GM18508 (cell line): ENCODE results near the gene RTCA.

ENCODE experiments used
- ATAC-seq: cut with Tn5 transposase; IDR thresholded peaks from one replicate; pipeline ENCODE4 v1.9.1; 2021; ENCODE audit warnings: moderate number of reproducible peaks; ENCODE audit not compliant: insufficient read depth, unreplicated experiment

The RTCA gene

GRCh38 chr1:100340494-100340893 lies 74.5 kb downstream of the RTCA start:
- no peak for ATAC-seq

GRCh38 chr1:100342348-100342747 lies 76.3 kb downstream of the RTCA start:
- no peak for ATAC-seq
